GM21737 (cell line): ENCODE measurements around the gene MYBPC3.
"Not testable (repeated sequence)": the region's sequence is repeated elsewhere in the genome, so short reads cannot be mapped to it uniquely, and the experiment has no call there.

Source experiments
- ATAC-seq: cut with Tn5 transposase; IDR thresholded peaks from one replicate; pipeline ENCODE4 v1.9.1; 2021; ENCODE audit warnings: mild to moderate bottlenecking, moderate library complexity; ENCODE audit not compliant: unreplicated experiment

MYBPC3 gene

DNA sequence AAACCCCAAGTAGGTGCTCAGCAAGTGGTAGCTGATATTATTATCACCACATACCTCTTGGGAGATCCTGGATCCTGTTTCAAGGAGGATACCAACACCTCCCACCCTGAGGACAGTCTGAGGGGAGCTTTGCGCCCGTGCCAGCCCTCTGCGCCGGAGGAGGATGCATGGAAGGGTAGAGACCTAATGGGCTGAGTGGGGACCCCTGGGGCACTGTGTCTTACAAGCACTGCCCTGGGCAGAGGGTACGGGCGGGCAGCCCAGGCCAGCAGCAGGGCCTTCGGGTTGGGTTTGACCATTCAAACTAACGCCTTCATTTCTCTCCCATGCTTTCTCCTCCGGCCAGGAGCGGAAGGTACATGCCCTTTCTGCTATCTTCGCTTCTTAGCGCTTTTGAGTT lies 26.3 kb downstream of the MYBPC3 start:
- ATAC-seq = no peak

DNA sequence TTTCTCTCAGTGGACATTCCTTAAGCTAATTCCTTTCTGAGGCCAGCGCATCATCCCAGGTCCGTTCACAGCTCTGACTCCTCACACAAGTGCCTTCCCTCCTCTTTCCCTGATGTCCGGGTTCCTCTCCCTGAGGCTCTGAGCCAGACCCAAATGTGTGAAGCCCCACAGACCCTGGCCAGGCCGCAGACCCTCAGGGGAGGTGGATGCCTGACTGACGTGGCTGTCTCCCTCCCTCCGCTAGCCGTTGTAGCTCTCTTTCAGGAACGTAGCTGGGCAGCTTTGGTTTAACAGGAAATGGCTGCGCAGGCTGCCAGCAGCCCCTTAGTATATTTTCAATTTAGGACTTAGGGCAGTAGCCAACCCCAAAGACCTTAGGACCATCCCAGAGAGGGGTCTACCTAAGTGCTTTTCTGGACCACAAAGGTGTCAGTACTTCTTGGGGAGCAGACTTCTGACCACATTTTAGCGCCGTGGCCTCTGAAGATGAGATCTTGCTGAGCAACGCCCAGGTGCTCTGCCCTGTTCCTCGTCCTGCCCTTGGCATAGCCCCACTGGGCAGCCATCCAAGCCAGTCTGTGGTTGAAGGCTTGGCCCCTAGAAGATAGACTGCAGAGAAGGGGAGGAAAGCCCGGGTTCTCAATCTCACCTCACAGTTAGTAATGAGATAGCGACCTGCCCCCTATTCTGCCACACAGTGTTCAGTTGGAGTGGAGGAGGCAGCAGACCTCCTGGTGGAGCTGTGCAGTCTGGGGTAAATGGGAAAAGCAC lies 27.0 kb downstream of the MYBPC3 start:
- no peak for ATAC-seq

DNA sequence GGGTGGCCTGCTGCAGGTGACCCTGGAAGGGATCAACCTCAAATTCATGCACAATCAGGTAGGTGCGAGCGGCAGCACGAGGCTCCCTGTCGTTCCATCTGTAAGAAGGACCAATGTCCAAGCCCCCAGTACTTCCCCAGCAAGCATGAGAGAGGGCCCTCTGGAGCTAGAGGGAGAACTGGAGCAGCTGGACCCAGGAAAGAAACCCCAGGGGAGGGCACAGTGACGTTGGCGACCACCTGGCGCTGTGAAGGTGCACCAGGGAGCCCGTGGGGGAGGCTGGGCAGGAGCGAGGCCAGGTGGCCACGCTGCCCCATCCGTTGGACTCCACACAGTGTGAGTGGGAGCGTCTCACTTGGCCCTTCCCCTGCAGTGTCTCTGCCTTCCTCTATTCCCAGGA lies 28.0 kb downstream of the MYBPC3 start:
- ATAC-seq = no peak

DNA sequence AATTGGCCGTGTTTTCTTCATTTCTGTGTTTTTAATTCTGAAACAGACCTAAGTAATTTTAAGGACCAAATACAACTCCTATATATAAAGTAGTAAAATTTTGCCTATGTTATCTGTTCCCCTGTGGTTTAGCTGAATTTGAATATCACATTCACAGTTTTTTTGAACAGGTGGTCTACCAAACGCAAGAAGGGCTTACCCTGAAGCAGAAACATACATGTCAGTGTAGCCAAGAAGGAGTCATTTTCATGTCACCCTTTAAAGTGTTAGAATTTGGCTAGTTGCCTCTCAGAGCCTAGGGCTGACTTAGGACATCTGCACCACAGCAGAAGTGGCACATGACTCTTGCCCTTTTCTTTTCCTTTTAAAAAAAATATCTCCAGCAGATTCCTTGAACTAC lies 34.3 kb downstream of the MYBPC3 start:
- ATAC-seq = no peak

DNA sequence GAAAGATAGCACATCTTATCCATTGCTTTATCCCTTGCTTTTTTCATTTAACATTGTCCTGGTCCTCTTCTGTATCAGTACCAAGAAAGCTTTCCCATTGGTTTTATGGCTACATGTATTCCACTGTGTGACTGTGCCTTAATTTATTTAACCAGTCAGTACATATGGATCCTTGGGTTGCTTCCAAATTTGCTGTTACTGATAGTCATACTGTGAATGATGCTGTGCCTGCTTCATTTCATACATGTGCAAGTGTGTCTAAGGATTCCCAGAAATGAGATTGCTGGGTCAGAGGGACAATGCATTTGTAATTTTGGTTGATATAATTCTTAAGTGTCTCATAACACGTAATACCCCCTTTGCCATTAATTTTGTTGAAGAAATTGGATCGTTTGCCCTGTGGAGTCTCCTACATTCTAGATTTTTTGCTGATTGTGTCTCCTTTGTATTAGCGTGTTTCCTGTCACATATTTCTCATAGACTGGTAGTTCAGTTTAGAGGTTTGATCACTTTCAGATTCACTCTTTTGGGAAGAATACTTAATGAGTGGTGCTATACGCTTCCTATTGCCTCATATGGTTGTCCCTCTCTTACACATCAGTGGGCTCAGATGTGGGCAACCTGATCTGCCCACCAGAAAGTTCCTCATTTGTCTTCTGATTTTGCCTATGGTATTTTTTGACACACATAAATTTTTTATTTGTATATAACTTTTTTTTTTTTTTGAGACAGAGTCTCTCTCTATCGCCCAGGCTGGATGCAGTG lies 35.3 kb downstream of the MYBPC3 start:
- peak; percentile 86 for ATAC-seq

DNA sequence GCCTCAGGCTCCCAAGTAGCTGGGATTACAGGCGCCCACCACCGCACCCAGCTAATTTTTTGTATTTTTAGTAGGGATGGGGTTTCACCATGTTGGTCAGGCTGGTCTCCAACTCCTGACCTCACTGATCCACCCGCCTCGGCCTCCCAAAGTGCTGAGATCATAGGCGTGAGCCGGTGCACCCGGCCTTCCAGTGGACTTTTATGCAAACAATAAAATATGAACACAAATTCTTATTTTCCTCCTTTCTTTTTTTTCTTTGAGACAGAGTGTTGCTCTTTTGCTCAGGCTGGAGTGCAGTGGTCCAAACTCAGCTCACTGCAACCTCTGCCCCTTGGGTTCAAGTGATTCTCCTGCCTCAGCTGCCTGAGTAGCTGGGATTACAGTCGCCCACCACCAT lies 36.0 kb downstream of the MYBPC3 start:
- not testable (repeated sequence) for ATAC-seq

DNA sequence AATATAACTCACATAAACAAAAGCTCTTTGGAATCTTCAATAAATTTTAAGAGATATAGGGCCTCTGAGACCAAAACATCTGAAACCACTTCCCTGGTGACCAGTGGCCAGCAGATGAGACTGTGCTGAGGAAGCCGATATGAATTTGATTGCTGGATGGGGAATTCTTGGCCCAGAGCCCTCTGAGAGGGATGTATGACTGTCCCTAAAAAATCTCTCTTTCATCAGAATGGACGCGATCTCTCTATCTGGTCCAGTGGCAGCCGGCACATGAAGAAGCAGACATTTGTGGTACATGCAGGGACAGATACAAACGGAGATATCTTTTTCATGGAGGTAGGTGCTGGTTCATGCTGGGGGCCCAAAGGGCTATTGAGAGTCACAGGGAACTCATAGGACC lies 37.5 kb downstream of the MYBPC3 start:
- ATAC-seq = no peak

DNA sequence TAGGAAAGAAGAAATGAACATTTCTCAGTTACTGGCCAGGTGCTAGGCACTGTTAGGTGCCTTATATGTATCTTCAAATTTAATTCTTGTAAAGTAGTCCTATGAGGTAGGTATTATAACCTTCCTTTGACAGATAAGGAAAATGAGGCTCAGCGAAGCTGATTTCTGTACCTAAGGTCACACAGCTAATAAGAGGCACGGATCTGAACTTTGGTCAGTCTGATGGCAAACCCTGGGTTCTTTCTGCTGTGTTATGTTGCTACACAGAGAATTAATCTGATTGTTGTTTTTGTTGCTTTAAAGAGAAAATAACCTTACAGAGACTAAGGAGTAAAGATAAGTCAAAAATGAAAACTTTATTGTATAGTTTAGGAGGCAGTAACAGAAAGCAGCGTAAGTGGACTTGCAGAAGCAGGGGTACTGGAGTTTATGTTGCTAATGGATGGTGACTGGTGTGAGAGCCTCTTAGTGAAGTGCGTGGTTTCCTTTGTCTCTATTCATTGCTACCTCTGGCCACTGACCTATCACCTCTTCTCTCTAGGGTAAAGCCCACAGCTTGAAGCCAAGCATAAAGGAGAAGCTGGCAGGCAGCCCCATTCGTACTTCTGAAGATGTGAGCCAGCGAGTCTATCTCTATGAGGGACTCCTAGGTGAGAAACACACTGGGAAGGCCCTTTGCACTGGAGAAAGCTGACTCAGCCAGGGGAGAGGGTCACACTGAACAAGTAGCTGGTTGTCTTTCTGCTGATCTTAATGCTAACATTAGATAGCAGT lies 44.3 kb downstream of the MYBPC3 start:
- no peak for ATAC-seq

DNA sequence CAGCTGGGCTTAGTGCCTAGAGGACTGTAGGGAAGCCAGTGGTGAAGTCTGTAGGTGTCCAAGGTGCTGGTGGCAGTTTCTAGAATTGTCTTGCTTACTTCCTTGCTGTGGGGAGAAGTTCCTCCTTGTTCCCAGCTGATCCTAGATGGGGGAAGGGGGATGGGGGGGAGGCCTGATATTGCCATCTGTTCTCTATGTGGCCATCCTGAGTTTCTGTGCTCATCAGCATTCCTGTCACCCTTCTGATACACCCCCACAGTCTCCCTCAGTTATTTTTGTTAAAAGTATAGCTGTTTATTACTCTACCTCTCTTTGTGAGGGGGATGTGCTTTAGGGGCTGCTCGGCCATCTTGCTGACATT lies 46.0 kb downstream of the MYBPC3 start:
- no peak for ATAC-seq

DNA sequence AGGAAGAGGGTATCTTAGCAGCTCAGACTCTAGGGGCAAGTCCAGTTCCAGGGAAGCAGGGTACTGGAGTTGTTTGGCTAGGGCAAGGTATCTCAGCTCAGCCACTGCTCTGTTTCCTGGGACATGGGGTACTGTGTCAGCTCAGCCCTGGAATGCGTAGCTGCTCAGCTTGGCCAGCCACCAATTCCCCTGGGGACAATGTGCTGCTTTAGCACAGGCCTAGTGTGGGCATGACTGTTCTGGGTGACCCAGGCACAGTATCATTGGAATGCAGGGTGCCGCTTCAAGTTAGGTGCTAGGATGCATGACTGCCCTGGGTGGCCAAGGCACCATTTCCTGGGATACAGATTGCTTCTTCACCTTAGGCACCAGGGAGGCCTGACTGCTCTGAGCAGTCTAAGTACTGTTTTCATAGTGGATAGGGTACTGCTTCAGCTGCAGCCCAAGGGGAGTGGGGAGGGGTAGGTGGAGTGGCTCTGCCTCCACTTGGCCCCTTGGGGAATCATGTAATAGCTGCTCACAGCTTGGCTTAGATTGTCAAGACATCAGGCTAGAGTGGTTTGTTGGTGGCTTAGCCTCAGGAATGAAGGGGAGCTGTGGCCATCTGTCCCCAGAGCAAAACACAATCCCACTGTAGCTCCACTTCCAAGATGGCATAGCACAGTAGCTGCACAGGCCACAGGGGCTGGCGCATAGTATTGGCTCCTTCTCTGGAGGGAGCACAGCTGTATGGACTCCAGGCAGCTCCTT lies 46.6 kb downstream of the MYBPC3 start:
- ATAC-seq = no peak

DNA sequence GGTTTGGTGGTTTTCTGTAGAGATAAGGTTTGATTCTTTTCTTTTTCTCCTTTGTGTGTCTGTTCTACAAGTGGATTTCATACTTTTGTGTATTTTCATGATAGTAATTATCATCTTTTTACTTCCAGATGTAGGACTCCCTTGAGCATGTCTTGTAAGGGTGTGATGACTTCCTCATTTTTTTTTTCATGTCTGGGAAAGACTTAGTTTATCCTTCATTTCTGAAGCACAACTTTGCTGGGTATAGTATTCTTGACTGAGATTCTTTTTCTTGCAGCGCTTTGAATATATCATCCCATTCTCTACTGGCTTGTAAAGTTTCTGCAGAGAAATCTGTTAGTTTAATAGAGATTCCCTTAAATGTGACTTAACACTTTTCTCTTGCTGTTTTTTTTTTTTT lies 49.6 kb downstream of the MYBPC3 start:
- ATAC-seq = no peak

DNA sequence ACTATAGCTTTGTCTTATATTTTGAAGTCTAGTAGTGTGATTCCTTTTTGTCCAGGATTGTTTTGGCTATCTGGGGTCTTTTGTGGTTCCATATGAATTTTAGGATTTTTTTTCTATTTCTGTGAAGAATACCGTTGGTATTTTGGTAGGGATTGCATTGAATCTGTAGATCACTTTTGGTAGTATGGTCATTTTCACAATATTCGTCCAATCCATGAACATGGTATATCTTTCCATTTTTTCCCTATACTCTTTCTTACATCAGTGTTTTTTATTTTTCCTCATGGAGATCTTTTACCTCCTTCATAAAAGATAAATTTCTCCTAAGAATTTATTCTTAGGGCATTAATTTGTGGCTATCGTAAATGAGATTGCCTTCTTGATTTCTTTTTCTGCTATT lies 53.4 kb downstream of the MYBPC3 start:
- ATAC-seq = no peak

DNA sequence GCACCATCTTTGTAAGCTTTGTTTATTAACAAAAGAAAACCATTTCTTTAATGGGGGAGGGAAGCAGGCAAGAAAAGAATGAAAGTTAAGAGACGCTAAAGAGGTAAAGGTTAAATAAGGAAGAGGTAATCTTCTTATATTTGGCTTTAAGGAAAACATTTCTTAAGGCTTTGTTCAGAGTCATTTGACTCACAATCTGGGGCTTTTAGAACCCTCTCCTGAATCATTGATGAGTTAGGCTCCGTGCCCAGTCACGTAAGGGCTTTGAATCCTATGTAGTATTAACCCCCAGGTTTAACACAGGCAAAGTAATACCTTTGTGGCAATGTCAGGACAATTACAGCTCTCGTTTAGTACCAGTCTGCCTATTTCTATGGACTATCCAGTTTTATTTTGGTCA lies 56.5 kb downstream of the MYBPC3 start:
- ATAC-seq = no peak

DNA sequence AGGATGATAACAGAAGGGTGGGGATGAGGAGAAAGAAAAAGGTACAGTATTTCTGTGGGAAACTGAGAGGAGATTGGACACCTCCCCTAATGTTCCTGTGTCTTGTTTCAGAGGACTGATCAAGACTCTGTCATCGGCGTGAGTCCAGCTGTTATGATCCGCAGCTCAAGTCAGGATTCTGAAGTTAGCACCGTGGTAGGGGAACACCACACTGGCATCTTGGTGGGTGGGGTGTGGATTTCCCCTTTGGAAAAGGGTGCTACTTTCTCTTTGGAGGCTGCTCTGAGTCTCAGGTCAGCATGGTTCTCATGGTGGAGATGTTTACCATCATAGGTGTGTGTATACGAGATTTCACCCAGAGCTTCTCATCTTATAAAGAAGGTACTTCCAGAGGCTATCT lies 57.1 kb downstream of the MYBPC3 start:
- ATAC-seq = no peak

DNA sequence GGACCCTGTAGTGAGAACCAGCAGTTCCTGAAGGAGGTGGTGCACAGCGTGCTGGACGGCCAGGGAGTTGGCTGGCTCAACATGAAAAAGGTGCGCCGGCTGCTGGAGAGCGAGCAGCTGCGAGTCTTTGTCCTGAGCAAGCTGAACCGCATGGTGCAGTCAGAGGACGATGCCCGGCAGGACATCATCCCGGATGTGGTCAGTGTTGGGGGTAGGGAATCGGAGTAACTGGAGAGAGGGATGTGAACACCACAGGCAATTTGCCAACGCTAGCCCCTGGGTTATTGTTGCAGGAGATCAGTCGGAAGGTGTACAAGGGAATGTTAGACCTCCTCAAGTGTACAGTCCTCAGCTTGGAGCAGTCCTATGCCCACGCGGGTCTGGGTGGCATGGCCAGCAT lies 62.6 kb downstream of the MYBPC3 start:
- ATAC-seq = no peak

DNA sequence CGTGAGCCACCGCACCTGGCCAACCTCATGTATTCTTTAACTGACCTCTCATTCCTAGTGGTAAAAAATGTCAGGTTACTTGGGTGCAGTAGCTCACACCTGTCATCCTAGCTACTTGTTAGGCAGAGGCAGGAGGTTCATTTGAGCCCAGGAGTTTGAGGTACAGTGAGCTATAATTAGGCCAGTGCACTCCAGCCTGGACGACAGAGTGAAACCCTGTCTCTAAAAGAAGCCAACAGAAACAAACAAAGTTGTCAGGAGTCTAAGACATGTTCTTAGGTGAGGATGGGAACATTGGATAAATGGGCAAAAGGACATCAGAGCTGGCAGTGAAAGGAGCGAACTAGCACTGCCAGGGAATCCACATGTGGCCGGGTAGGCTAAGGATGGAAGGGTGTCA lies 64.4 kb downstream of the MYBPC3 start:
- ATAC-seq = no peak

DNA sequence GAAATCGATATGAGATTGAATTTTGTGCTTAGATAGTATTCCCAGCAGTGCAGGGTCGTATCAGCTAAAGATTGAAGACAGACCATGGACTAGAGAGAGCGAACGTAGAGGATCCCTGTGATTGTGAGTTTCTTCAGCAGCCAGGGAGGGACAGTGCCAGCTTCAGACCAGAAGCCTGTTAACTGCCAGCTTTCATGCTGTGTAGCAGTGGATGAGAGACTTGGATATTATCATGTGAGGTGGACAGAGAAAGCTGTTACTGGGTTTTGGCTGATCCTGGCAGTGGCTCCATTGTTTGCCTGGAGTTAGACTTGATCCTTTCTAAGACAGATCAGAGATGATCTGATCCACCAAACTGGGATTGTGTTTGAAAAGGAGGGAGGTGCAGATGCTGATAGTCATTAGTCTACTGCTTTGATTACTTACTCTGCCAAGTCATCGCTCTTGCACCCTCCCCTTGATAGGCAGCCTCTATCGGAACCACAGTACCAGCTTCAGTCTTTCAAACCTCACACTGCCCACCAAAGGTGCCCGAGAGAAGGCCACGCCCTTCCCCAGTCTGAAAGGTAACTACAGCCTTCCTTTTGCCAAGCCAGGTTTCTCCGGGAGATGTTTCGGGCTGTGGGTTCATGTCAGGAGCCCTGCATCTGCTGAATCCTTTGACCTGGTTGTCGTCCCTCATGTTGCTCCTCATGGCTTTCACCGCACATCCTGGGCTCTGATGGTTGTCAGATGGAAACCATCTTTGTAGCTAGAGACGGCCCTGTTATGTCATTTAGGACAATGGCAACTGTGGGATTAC lies 66.3 kb downstream of the MYBPC3 start:
- ATAC-seq = no peak

DNA sequence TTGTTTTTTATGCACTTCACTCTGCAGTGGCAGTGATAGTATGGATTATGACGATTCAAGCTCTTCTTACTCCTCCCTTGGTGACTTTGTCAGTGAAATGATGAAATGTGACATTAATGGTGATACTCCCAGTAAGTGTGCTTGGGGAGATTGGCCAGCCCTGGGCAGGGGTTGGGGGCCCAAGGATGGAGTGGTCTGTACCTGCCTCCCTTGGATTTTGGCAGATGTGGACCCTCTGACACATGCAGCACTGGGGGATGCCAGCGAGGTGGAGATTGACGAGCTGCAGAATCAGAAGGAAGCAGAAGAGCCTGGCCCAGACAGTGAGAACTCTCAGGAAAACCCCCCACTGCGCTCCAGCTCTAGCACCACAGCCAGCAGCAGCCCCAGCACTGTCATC lies 68.4 kb downstream of the MYBPC3 start:
- no peak for ATAC-seq

DNA sequence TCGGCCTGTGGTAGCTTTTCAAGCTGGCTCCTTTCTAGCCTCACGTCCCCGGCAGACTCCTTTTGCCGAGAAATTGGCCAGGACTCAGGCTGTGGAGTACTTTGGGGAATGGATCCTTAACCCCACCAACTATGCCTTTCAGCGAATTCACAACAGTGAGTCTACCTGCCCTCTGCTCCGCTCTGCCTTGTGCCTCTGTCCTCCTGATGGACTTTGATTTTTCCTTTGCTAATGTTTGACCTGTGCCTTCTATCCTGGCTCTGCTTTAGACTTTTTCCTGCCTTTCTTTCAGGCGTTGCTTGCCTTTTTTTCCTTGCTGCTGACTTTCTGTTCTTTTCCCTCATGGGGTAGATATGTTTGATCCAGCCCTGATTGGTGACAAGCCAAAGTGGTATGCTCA lies 70.0 kb downstream of the MYBPC3 start:
- no peak for ATAC-seq
